Measurements from ENCODE around the gene HEATR5A.
"Not testable (repeated sequence)": the region's sequence is repeated elsewhere in the genome, so short reads cannot be mapped to it uniquely, and the experiment has no call there.

Gene HEATR5A

GRCh38 chr14:31278883-31279282, 141.5 kb downstream of the HEATR5A start:
- no peak for DNase-seq

- DNase-seq, result no peak
Measured at GRCh38 chr14:31277085-31277484, 143.3 kb downstream of the HEATR5A start.

- not testable (repeated sequence) for DNase-seq
Measured at GRCh38 chr14:31276417-31276816, 143.9 kb downstream of the HEATR5A start.

- no peak for DNase-seq
Measured at GRCh38 chr14:31275731-31276130, 144.6 kb downstream of the HEATR5A start.

- no peak for DNase-seq
Measured at GRCh38 chr14:31271648-31272047, 148.7 kb downstream of the HEATR5A start.

- no peak for DNase-seq
Measured at GRCh38 chr14:31270196-31270772, 150.1 kb downstream of the HEATR5A start.

- no peak for DNase-seq
Measured at GRCh38 chr14:31269634-31270195, 150.6 kb downstream of the HEATR5A start.

- no peak for DNase-seq
Measured at GRCh38 chr14:31268216-31268615, 152.1 kb downstream of the HEATR5A start.

GRCh38 chr14:31266437-31267331, 153.7 kb downstream of the HEATR5A start:
- DNase-seq, result no peak

- no peak for DNase-seq
Measured at GRCh38 chr14:31265701-31266398, 154.5 kb downstream of the HEATR5A start.

GRCh38 chr14:31263485-31264133, 156.7 kb downstream of the HEATR5A start:
- DNase-seq, result no peak

GRCh38 chr14:31261859-31262731, 158.3 kb downstream of the HEATR5A start:
- peak; percentile 84 for DNase-seq

- DNase-seq, result no peak
Measured at GRCh38 chr14:31261523-31261858, 158.9 kb downstream of the HEATR5A start.

- DNase-seq, result not testable (repeated sequence)
Measured at GRCh38 chr14:31259040-31259435, 161.3 kb downstream of the HEATR5A start.

- no peak for DNase-seq
Measured at GRCh38 chr14:31258427-31259039, 161.8 kb downstream of the HEATR5A start.

GRCh38 chr14:31257554-31258426, 162.6 kb downstream of the HEATR5A start:
- DNase-seq, result not testable (repeated sequence)

GRCh38 chr14:31257244-31257553, 163.2 kb downstream of the HEATR5A start:
- DNase-seq, result no peak

- DNase-seq, result no peak
Measured at GRCh38 chr14:31256534-31257243, 163.7 kb downstream of the HEATR5A start.

- not testable (repeated sequence) for DNase-seq
Measured at GRCh38 chr14:31255918-31256317, 164.4 kb downstream of the HEATR5A start.

GRCh38 chr14:31255286-31255685, 165.1 kb downstream of the HEATR5A start:
- DNase-seq, result no peak
